HepG2 (cell line): Measurements from ENCODE around the gene TTF2. TPM values are rescaled to one million over a fixed set of nuclear protein-coding genes. Genes with fewer than 3 reads are reported as not detected.
A peak's percentile ranks its signal among the peaks of the same experiment; 100 is the strongest.

Source experiments
- CCDC6 ChIP-seq: sonication (generic); formaldehyde crosslinking; IDR thresholded peaks from 2 replicates; pipeline ENCODE4 v1.8.1; 2022; ENCODE audit warnings: mild to moderate bottlenecking, missing genetic modification reagents, moderate library complexity
- GATA4 ChIP-seq: sonication (generic); IDR thresholded peaks from 2 replicates; pipeline ENCODE4 v1.6.1; 2016; ENCODE audit warnings: antibody characterized with exemption, low read depth, borderline replicate concordance
- GFI1 ChIP-seq: sonication (generic); formaldehyde crosslinking; IDR thresholded peaks from 2 replicates; pipeline ENCODE4 v1.5.0; 2020; ENCODE audit warnings: missing genetic modification reagents, mild to moderate bottlenecking, borderline replicate concordance
- HOXA5 ChIP-seq: sonication (generic); formaldehyde crosslinking; IDR thresholded peaks from 2 replicates; pipeline ENCODE4 v1.4.0; 2020; ENCODE audit warnings: missing genetic modification reagents
- KDM4B ChIP-seq: sonication (generic); formaldehyde crosslinking; IDR thresholded peaks from 2 replicates; pipeline ENCODE4 v1.4.0; 2020; ENCODE audit warnings: missing genetic modification reagents
- MXI1 ChIP-seq: IDR thresholded peaks from 3 replicates; pipeline ENCODE4 v1.6.1; 2012; ENCODE audit warnings: low read depth, low read length, inconsistent platforms, borderline replicate concordance
- MZF1 ChIP-seq: sonication (generic); formaldehyde crosslinking; IDR thresholded peaks from 2 replicates; pipeline ENCODE4 v1.8.1; 2023; ENCODE audit warnings: mild to moderate bottlenecking, missing genetic modification reagents, borderline replicate concordance
- ONECUT2 ChIP-seq: sonication (generic); formaldehyde crosslinking; IDR thresholded peaks from 2 replicates; pipeline ENCODE4 v1.4.0; 2020; ENCODE audit warnings: missing genetic modification reagents
- PCBP2 ChIP-seq: fragments of 200-400 bp; formaldehyde crosslinking; optimal IDR thresholded peaks from 2 replicates; pipeline ENCODE3; 2018; ENCODE audit warnings: low read length, low read depth; ENCODE audit not compliant: poor library complexity, severe bottlenecking
- PHF21A ChIP-seq: sonication (generic); formaldehyde crosslinking; IDR thresholded peaks from 2 replicates; pipeline ENCODE4 v1.5.0; 2020; ENCODE audit warnings: mild to moderate bottlenecking, missing genetic modification reagents
- RCOR2 ChIP-seq: IDR thresholded peaks from 2 replicates; pipeline ENCODE4 v1.6.1; 2016; ENCODE audit warnings: missing biosample characterization, missing genetic modification reagents
- SAP130 ChIP-seq: IDR thresholded peaks from 2 replicates; pipeline ENCODE4 v1.6.1; 2016; ENCODE audit warnings: low read depth
- TEF ChIP-seq: sonication (generic); formaldehyde crosslinking; IDR thresholded peaks from 2 replicates; pipeline ENCODE4 v1.5.0; 2020; ENCODE audit warnings: missing genetic modification reagents
- ZFX ChIP-seq: sonication (generic); formaldehyde crosslinking; IDR thresholded peaks from 2 replicates; pipeline ENCODE4 v1.4.0; 2020; ENCODE audit warnings: mild to moderate bottlenecking, low read depth, missing genetic modification reagents, moderate library complexity
- ZNF24 ChIP-seq: fragments of 450-650 bp; IDR thresholded peaks from 2 replicates; pipeline ENCODE4 v1.6.1; 2017; ENCODE audit warnings: antibody characterized with exemption, mild to moderate bottlenecking
- ZNF276 ChIP-seq: sonication (generic); formaldehyde crosslinking; IDR thresholded peaks from 2 replicates; pipeline ENCODE4 v1.4.0; 2020; ENCODE audit warnings: mild to moderate bottlenecking, low read depth, missing genetic modification reagents
- ZNF30 ChIP-seq: sonication (generic); formaldehyde crosslinking; IDR thresholded peaks from 2 replicates; pipeline ENCODE4 v1.5.0; 2020; ENCODE audit warnings: mild to moderate bottlenecking, missing genetic modification reagents
- ZNF335 ChIP-seq: sonication (generic); formaldehyde crosslinking; IDR thresholded peaks from 2 replicates; pipeline ENCODE4 v1.4.0; 2020; ENCODE audit warnings: missing genetic modification reagents
- ZNF383 ChIP-seq: sonication (generic); formaldehyde crosslinking; IDR thresholded peaks from 2 replicates; pipeline ENCODE4 v1.4.0; 2020; ENCODE audit warnings: missing genetic modification reagents, mild to moderate bottlenecking, borderline replicate concordance
- ZNF430 ChIP-seq: sonication (generic); formaldehyde crosslinking; IDR thresholded peaks from 2 replicates; pipeline ENCODE4 v1.9.0; 2021; ENCODE audit warnings: mild to moderate bottlenecking, missing genetic modification reagents
- ZNF468 ChIP-seq: sonication (generic); formaldehyde crosslinking; IDR thresholded peaks from 2 replicates; pipeline ENCODE4 v1.8.0; 2022; ENCODE audit warnings: mild to moderate bottlenecking, moderate library complexity, missing genetic modification reagents
- ZNF709 ChIP-seq: sonication (generic); formaldehyde crosslinking; IDR thresholded peaks from 2 replicates; pipeline ENCODE4 v1.5.0; 2020; ENCODE audit warnings: mild to moderate bottlenecking, missing genetic modification reagents
- ZNF720 ChIP-seq: sonication (generic); formaldehyde crosslinking; IDR thresholded peaks from 2 replicates; pipeline ENCODE4 v1.4.0; 2020; ENCODE audit warnings: missing genetic modification reagents
- ZNF781 ChIP-seq: sonication (generic); formaldehyde crosslinking; IDR thresholded peaks from 2 replicates; pipeline ENCODE4 v1.5.1; 2020; ENCODE audit warnings: borderline replicate concordance, mild to moderate bottlenecking, missing genetic modification reagents; ENCODE audit errors: not compliant biosample characterization
- polyA plus RNA-seq, 8 experiments: library from polyadenylated mRNA; depleted of rRNA in 3 of 8; stranded (reverse) in 7 of 8; unstranded in 1 of 8; fragments of >200 nt; fragmentation: Illumina TruSeq in 4 of 8; extraction: Trizol in 4 of 8; gene quantifications; 2 replicates each; pipeline versions ENCODE4 v1.2.1 to v1.2.3, GENCODE V29; 2011 to 2016; ENCODE audit warnings: low read depth in 4 of 8, missing spikeins in 1 of 8, mixed read lengths in 1 of 8; ENCODE audit not compliant: insufficient read depth in 1 of 8
- total RNA-seq, 5 experiments: library from RNA; depleted of rRNA; stranded (reverse); fragments of >200 nt; fragmentation: Illumina TruSeq; extraction: Trizol; gene quantifications; 2 replicates each; pipeline ENCODE4 v1.2.3, GENCODE V29; 2016; ENCODE audit warnings: low read depth in 1 of 5
- TF ChIP-seq, protein P1 (sequence below): IDR thresholded peaks from 2 replicates; pipeline ENCODE4 v1.6.1; 2016; ENCODE audit warnings: low read depth

TTF2 gene
- total and polyA plus RNA-seq, 2 of the 13 experiments (the other 11 are each of a cell fraction or from before 2014, with no cell fraction given) = 12.8 to 48.9 TPM

GRCh38 chr1:117059678-117060440 lies at the start of gene TTF2 (continued):
- peak; percentile 40; the same call in 1 of the 2 replicates for TF ChIP-seq GATA4
- TF ChIP-seq, protein P1, sequence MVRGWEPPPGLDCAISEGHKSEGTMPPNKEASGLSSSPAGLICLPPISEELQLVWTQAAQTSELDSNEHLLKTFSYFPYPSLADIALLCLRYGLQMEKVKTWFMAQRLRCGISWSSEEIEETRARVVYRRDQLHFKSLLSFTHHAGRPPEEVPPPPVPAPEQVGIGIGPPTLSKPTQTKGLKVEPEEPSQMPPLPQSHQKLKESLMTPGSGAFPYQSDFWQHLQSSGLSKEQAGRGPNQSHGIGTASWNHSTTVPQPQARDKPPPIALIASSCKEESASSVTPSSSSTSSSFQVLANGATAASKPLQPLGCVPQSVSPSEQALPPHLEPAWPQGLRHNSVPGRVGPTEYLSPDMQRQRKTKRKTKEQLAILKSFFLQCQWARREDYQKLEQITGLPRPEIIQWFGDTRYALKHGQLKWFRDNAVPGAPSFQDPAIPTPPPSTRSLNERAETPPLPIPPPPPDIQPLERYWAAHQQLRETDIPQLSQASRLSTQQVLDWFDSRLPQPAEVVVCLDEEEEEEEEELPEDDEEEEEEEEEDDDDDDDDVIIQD (CRISPR knock-in tag) = 0 out of 2 replicates have a peak, but pooled peaks have one; percentile 49
- TF ChIP-seq ZFX = peak; percentile 67; the same call in 1 of the 2 replicates
- peak; percentile 98; the same call in 2 of the 3 replicates for TF ChIP-seq MXI1
- TF ChIP-seq ZNF24 = no peak
- no peak for TF ChIP-seq ZNF276 (CRISPR knock-in tag)
- TF ChIP-seq SAP130 (CRISPR knock-in tag) = peak; percentile 100
- TF ChIP-seq ZNF30 (CRISPR knock-in tag) = no peak
- peak; percentile 20 for TF ChIP-seq ZNF781
- TF ChIP-seq ONECUT2 (CRISPR knock-in tag) = no peak
- no peak for TF ChIP-seq KDM4B (CRISPR knock-in tag)
- no peak for TF ChIP-seq ZNF383 (CRISPR knock-in tag)
- no peak for TF ChIP-seq ZNF720
- no peak; the same call in 1 of the 2 replicates for TF ChIP-seq PHF21A (CRISPR knock-in tag)
- no peak for TF ChIP-seq TEF (CRISPR knock-in tag)
- no peak; the same call in 1 of the 2 replicates for TF ChIP-seq ZNF709 (CRISPR knock-in tag)
- TF ChIP-seq MZF1 = no peak
- TF ChIP-seq CCDC6 (CRISPR knock-in tag) = 0 out of 2 replicates have a peak, but pooled peaks have one; percentile 39
- TF ChIP-seq HOXA5 (CRISPR knock-in tag) = 0 out of 2 replicates have a peak, but pooled peaks have one; percentile 34
- no peak for TF ChIP-seq ZNF430 (CRISPR knock-in tag)
- TF ChIP-seq ZNF335 (CRISPR knock-in tag) = no peak
- TF ChIP-seq PCBP2 = no peak
- no peak for TF ChIP-seq GFI1
- TF ChIP-seq ZNF468 (CRISPR knock-in tag) = no peak
- no peak for TF ChIP-seq RCOR2
